Posterior cingulate gyrus (tissue), 11 donors: ENCODE measurements around the gene CTSV.
"Not testable (repeated sequence)": the region's sequence is repeated elsewhere in the genome, so short reads cannot be mapped to it uniquely, and the experiment has no call there.

Experiments
- DNase-seq, 10 donors: peaks; one replicate each; pipeline versions ENCODE4 v3.0.0 to v3.0.0-alpha.2; 2020 to 2021; ENCODE audit warnings: mixed read lengths in 3 of 10
- intact Hi-C: fragments of 100-400 bp; cut with DNase I; formaldehyde crosslinking; loops from one replicate; pipeline ENCODE4 v1.15.1; 2023

The CTSV gene

DNA sequence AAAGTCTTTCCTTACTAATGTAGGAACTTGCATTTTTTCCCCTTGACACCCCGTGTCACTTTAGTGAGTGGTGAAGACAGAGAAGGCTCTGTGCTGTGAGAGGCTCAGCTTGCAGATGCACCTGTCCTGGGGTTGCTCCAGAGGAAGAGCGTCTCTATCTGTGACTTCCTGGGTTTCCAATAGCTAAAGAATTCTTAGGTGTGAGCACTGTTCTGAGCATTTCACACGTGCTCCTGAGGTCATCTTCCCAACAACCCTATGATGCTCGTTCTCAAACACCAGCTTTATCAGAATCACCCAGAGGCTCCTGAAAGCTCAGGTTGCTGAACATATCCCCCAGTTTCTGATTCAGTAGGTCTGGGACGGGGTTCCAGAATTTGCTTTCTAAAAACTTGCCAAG is 6.4 kb upstream of the CTSV start:
- intact Hi-C loops = no loop called here
- no peak for DNase-seq

DNA sequence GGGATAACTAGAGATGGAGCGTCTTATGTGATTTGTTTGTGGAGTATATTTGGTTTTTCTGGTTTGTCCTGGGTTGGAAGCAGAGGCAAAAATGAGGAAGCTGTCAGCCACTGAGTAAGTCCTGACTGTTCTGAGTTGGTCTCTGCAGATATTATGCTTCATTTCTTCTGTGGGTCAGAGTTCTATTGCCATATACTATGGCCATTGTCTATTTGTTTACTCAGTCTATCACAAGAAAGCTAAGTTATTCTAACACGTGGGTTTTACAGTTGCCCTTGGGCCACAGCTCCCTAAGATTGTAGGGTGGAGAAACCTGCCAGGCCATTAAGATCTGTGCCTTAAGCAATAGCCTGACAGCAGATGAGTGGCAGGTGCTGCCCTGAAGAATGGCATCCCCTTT is 3.0 kb upstream of the CTSV start:
- intact Hi-C loops = no loop called here
- DNase-seq = no peak

DNA sequence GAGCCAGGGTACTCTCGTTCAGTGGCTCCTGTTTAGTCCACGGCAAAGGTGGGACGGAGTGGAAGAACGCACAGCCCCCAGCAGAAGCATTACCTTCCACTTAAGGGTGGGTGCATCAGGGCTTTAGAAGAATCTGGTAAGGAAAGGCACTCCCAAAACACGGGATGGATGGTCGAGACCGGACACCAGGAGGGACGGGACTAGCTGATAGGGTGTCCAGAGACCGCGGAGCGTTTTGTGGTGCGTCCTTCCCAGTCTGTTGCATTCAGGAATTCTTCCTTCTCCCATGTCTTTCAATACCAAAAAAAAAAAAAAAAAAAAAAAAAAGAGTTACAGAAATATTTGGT is 545 bp upstream of the CTSV start:
- no peak for DNase-seq

DNA sequence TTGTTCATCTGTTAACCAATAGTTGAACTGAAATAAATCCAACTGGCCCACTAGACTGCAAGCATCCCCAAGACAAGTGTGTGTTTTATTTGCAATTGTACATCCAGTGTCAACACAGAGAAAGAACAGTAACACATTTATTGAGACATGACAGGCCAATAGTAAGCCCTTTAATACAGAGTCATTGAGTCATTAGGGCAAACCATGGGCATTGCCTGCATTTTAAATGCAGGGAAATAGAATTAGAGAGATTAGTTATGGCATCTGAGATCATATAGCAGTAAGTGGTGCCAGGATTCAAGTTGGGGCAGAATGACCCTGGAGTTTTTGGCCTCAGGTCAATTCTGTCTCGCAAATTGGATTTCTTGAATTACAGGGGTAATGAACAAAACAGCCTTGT is 15.4 kb downstream of the CTSV start:
- intact Hi-C loops, DNase-seq: not testable (repeated sequence)

More for the DNA sequence above, 545 bp upstream of the CTSV start:
- intact Hi-C loops = no loop called here

DNA sequence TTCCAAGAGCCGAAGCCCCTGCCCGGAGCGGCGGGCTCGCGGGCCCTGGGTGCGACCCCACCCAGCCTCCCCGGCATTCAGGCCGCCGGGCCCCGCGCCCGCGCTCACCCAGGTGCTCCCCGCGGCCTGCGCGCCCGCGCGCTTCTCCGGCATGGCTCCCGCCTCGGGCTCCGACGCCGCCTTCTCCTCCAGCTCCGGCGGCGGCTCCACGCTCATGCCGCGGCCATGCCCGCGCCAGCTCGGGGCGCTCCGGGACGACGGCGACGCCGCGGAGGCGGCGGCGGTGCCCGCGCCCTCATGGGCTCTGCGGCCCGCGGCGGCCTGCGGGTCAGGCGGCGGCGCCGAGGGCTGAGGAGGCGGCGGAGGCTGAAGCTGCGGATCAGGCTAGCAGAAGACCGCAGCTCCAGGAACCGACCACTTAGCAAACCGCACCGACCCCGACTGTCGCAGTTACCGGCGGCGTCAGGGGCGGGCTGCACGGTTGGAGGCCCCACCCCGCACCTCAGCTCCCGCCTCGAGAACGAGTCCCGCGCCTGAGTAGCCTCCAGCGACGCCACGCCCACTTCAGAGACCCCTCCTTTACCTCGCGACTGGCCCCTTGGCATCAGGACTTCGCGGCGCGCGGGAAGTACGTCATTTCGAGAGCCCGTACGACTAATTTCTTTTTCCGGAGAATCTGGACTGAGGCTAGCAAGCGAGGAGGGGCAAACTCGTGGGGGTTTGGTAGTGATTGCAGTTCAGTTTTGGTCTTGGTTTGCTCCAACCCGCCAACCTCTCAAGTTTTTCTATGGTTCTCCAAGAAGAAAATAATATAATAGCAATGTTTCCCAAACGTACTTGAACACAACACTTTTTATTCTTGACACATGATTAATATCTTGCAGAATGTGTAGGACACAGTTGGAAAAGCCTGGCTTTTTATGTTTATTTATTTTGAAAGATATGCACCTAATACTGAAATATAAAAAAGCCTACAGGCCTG is 25.5 kb downstream of the CTSV start:
- intact Hi-C loops = not testable (repeated sequence)
- peak; percentile 70 to 97 (median 80) for DNase-seq

DNA sequence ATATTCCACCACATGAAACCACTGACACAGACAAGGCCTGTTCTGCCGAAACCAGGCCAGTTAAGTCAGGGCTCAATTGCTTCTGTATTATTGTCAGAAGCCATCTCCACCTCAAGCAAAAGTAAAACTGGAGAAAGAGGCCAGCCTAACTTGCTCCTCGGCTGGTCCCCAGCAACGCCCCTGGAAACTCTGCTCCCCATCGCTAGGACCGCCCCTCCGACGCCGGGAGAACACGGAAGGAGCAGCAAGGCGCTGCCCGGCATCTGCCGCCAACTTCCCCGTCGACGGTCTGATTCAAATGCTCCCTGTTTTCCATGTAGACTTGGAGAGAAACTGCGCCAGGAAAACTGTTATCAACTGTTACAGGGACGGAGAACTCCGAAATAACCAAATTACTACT is 26.3 kb downstream of the CTSV start:
- DNase-seq, intact Hi-C loops: not testable (repeated sequence)

DNA sequence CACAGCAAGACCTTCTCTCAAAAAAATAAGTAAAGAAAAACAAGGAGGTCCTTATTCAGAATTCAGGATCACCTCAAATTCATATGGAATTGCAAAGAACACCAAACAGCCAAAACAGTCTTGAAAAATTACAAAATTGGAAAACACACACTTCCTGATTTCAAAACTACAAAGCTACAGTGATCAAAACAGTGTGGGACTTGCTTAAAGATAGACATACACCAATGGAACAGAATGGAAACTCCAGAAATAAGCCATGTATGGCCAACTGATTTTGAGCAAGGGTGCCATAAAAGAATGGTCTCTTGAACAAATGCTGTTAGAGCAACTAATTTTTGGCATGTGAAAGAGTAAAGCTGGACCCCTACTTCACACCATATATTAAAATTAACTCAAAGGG is 36.7 kb downstream of the CTSV start:
- DNase-seq, intact Hi-C loops: not testable (repeated sequence)

DNA sequence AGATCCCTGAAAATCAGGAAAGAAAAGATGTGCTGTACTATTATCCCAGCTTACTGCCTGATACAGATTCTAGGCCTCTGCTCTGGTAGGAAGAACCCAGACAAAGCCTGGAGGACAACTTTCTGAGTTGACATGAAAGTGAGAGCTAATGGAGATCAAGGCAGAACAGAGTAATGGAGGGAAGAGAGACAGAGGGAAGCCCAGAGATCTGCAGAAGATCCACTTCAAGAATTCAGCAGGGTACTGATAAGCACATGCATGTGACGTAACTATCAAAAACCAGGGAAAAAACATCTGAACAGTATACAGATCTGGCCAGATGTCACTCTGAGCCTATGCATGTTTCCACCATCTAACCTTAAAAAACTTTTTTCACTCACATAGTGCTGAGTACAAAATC is 37.6 kb downstream of the CTSV start:
- intact Hi-C loops, DNase-seq: not testable (repeated sequence)

DNA sequence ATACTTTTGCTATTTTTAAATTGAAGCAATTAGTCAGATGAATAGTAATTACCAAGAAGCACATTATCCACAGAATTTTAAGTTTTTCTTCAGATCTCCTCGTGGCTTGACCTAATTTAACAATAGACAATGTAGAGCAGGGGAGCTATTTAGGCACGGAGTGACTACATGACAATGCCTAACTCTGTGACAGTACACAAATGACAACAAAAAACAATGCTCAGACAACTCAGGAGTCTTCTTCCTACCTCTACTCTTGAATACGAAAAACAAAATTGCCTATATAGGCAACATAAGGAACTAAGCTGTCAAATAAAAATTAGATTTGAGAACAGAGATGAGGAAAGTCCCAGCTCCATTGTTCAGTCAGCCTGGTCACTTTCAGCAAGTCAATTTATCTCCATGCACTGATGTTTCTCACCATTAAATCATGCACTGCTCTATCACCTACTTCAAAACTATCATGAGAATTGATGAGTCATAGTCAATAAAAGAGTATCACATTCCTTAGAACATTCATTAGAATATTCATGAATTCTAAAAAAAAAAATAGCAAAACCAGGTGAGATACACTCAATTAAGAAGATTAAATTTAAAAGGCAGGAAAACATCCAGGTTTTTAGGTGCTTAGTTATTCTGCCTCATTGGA is 38.7 kb downstream of the CTSV start:
- intact Hi-C loops, DNase-seq: not testable (repeated sequence)

DNA sequence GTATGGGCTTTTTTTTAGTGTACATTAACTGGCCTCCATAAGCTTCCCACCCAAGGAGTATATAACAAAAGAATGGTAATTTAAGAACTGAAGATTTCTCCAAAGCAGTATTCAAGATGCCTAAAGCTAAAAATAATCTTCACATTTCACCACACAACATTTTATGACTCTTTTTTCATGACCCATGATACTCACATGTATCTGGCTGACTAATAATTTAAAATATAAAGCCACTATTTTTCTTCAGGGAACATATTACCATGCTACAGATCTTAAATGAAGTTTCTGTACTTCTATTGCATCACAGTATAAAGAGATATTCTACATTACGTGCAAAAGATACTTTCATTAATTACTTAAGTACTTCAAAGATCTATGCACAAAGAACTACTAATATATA is 39.2 kb downstream of the CTSV start:
- DNase-seq, intact Hi-C loops: not testable (repeated sequence)

DNA sequence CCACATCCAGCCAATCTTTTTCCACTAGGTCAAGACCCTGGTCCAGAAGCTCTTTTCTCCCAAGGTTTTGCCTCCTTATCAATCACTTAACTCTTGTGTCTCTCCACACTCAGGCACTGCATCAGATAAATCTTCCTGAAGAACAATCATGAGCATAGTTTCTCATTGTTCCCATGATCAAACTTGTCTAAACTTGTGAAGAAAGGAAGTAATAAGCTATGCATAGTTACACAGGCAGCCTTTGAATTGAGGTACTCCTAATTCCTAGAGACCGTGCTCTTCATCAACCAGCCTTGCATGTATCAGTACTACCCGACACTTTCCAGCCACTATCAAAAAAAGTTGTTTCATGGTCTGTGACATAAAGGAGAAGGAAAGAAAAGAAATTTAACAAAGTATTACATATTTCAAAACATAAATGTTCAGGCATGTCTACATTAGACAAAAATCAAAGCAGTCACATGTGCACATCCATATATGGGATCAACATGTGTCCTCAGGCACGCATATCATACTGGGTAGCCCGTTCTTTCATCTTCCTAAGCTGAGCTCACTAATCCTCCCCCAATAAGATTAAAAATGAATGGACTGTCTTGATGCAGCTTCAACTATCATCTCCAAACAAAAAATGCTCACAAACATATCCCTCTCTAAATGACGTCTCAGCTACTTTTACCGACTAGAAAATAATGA is 41.8 kb downstream of the CTSV start:
- intact Hi-C loops, DNase-seq: not testable (repeated sequence)

DNA sequence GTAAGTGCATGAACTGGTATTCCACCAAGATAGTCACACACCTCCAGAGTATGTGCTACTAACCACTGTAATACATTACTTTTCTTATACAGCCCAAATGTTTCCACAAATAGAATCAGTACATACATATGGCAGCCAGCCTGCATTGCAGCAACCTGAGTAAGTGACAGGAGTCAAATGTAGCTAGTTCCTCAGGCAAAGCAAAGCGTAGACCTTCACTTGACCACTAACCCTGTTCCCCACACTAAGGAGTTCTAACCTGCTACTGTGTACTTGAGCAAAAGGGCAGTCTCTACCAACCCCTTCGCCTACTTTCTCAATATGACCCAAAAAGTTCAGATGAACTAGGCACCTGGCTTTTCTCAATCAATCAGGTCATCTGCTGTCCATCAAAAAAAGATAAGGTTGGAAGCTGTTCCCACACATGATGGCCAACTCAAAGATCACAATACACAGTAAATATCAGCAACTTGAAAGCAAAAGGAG is 44.4 kb downstream of the CTSV start:
- DNase-seq, intact Hi-C loops: not testable (repeated sequence)

DNA sequence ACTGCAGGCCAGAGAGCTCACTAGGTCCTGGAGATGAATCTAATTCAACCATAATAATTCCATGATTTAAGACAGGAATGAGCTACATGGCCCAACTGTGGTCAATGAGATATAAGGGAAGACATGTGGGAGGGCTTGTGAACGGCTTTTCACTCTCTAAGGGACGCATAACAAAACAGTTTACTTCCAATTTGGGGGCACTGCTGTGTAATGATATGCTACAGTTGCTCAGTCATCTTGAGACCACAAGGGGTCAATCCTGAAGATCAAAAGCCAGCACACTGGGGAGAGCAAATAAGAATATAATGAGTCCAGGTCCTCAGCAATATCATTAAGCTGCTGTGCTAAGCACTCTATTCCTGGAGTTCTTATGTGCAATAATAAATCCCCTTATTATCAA is 46.6 kb downstream of the CTSV start:
- intact Hi-C loops, DNase-seq: not testable (repeated sequence)

DNA sequence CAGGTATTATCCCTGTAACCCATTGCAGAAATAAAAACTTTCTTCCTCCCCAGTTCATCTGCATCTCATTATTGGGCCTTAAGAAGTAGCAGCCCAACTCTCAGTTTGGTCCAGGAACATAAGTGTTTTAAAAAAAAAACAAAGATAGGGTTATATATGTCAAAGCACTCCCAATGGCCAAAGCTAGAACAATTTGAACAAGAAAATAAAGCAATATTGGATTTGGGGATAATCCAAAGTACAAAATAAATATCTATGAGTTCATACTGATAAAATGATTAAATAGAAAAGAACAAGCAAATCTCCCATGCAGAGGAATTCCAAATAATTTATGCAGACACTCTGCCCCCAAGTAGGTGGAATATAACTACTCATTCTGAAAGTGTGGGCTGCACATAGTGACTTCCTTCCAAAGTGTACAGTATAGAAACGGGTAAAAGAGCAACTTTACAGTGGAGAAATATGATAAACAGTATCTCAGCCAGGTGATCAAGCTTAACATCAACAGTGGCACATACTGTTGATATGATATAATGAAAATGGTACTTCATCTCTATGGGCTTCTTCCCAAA is 49.1 kb downstream of the CTSV start:
- DNase-seq, intact Hi-C loops: not testable (repeated sequence)

DNA sequence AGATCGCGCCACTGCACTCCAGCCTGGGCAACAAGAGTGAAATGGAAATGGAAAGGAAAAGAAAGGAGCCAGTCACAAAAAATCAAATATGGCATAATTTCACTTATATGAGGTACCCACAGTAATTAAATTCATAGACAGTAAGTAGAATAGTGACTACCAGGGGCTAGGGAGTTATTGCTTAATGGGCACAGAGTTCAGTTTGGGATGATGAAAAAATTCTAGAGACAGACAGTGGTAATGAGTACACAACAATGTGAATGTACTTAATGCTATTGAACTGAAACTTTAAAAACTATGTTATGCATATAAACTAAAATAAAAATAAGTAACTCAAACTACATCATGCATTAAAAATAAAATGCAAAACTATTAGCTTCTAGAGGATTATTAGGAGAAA is 54.1 kb downstream of the CTSV start:
- intact Hi-C loops, DNase-seq: not testable (repeated sequence)

DNA sequence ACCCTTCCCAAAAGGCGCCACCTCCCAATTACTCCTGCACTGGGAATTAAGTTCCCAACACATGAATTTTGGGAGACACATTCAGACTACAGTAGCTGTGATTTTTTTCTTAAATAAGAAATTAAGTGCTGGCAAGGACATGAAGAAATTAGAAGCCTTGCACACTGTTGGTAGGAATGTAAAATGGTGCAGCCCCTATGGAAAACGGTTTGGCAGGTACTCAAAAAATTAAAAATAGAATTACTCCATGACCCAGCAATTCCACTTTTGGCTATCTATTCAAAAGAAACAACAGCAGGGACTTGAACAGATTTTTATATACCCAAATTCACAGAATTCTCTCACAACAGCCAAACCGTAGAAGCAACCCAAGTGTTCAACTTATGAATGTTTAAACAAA is 54.8 kb downstream of the CTSV start:
- DNase-seq, intact Hi-C loops: not testable (repeated sequence)

DNA sequence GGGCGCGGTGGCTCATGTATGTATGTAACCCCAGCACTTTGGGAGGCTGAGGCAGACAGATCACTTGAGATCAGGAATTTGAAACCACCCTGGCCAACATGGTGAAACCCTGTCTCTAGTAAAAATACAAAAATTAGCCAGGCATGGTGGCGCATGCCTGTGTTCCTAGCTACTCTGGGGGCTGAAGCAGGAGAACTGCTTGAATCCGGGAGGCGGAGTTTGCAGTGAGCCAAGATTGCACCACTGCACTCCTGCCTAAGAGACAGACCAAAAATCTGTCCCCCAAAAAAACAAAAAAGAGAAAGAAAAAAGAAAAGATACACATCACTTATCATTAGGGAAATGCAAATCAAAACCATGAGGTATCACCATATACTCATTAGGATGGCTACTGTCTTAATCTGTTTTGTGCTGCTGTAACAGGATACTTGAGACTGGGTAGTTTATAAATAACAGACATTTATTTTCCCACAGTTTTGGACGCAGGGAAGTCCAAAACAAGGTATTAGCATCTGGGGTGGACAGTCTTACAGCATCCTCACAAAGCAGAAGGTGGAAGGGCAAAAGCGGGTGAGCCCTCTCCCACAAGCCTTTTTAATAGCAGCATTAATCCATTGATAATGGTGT is 55.3 kb downstream of the CTSV start:
- intact Hi-C loops, DNase-seq: not testable (repeated sequence)
